OCI-LY3 (cell line): ENCODE results near the gene STAT5B.
"Not testable (repeated sequence)": the region's sequence is repeated elsewhere in the genome, so short reads cannot be mapped to it uniquely, and the experiment has no call there.

Experiments used
- H2AFZ ChIP-seq: fragments of 200-600, 300-600 bp; shearing (Covaris generic); 2 replicates; pipeline ENCODE4 v1.6.0; 2014; ENCODE audit warnings: antibody characterized with exemption, low read depth, low read length
- H3K27ac ChIP-seq: fragments of 200-600, 300-600 bp; sonication (generic); 2 replicates; pipeline ENCODE4 v1.5.1; 2014; ENCODE audit warnings: mild to moderate bottlenecking, low read length, moderate library complexity, mixed read lengths
- H3K27me3 ChIP-seq: fragments of 200-600, 300-600 bp; sonication (generic); 2 replicates; pipeline ENCODE4 v1.6.1; 2014; ENCODE audit warnings: low read depth, low read length, mixed read lengths
- H3K36me3 ChIP-seq: fragments of 200-600, 300-600 bp; sonication (generic); replicated peaks from 2 replicates; pipeline ENCODE3; 2014; ENCODE audit warnings: low read depth, low read length, mixed read lengths
- H3K4me1 ChIP-seq: fragments of 300-600, 200-600 bp; sonication (generic); 2 replicates; pipeline ENCODE4 v1.6.1; 2014; ENCODE audit warnings: low read length, mixed read lengths
- H3K4me2 ChIP-seq: fragments of 200-600, 300-600 bp; sonication (generic); 2 replicates; pipeline ENCODE4 v1.6.1; 2014; ENCODE audit warnings: low read length, mixed read lengths
- H3K4me3 ChIP-seq: fragments of 300-600, 200-600 bp; sonication (generic); 2 replicates; pipeline ENCODE4 v1.5.1; 2014; ENCODE audit warnings: antibody characterized with exemption, mild to moderate bottlenecking, low read length, moderate library complexity
- H3K79me2 ChIP-seq: fragments of 300-600, 200-600 bp; shearing (Covaris generic); 2 replicates; pipeline ENCODE4 v1.6.1; 2014; ENCODE audit warnings: mild to moderate bottlenecking, low read length, mixed read lengths
- H3K9ac ChIP-seq: fragments of 300-600, 200-600 bp; shearing (Covaris generic); 2 replicates; pipeline ENCODE4 v1.6.0; 2014; ENCODE audit warnings: mild to moderate bottlenecking, low read length, moderate library complexity
- H3K9me3 ChIP-seq: fragments of 200-600, 300-600 bp; shearing (Covaris generic); 2 replicates; pipeline ENCODE4 v1.6.1; 2014; ENCODE audit warnings: low read length, mixed read lengths; ENCODE audit not compliant: insufficient read depth
- H4K20me1 ChIP-seq: fragments of 200-600, 300-600 bp; sonication (generic); 2 replicates; pipeline ENCODE4 v1.6.1; 2016; ENCODE audit warnings: low read length, mixed read lengths; ENCODE audit not compliant: insufficient read depth
- CTCF ChIP-seq: fragments of 200-600, 300-600 bp; sonication (generic); IDR thresholded peaks from 2 replicates; pipeline ENCODE4 v1.5.1; 2014; ENCODE audit warnings: antibody characterized with exemption, low read length, low read depth
- EZH2phosphoT487 ChIP-seq: fragments of 200-600 bp; shearing (Covaris generic); IDR thresholded peaks from 2 replicates; pipeline ENCODE4 v1.6.1; 2018; ENCODE audit warnings: antibody characterized with exemption, mixed run types, low read depth

STAT5B gene

GRCh38 chr17:42301022-42301421 lies 24.8 kb upstream of the STAT5B start:
- Histone ChIP-seq H3K9ac (no peak overlapping the region), H3K4me1 (no peaks in the 10 kb centered on the region), H3K27ac (no peak overlapping the region), H4K20me1 (peaks cover 2% of the 10 kb centered on the region; the same call in 1 of the 2 replicates), H3K4me3 (no peak overlapping the region), H3K36me3 (peaks cover 33% of the 10 kb centered on the region), H3K79me2 (no peaks in the 10 kb centered on the region), H3K27me3 (no peaks in the 10 kb centered on the region), H3K4me2 (no peak overlapping the region), H2AFZ (no peak overlapping the region), H3K9me3 (no peaks in the 10 kb centered on the region)
- TF ChIP-seq CTCF = no peak
- no peak for TF ChIP-seq EZH2phosphoT487

- H3K4me3 ChIP-seq, H2AFZ ChIP-seq, H3K4me2 ChIP-seq, H3K27me3 ChIP-seq, H4K20me1 ChIP-seq, H3K9ac ChIP-seq, H3K9me3 ChIP-seq, H3K4me1 ChIP-seq, H3K27ac ChIP-seq, H3K79me2 ChIP-seq: not testable (repeated sequence)
- peaks cover 39% of the 10 kb centered on the region for H3K36me3 ChIP-seq
Measured at GRCh38 chr17:42299913-42300312, 23.7 kb upstream of the STAT5B start.

GRCh38 chr17:42299361-42299760 lies 23.2 kb upstream of the STAT5B start:
- H3K27me3 ChIP-seq, H3K27ac ChIP-seq, H3K4me1 ChIP-seq, H3K9ac ChIP-seq, H4K20me1 ChIP-seq, H2AFZ ChIP-seq, H3K79me2 ChIP-seq, H3K4me3 ChIP-seq, H3K4me2 ChIP-seq, H3K9me3 ChIP-seq: not testable (repeated sequence)
- H3K36me3 ChIP-seq = peaks cover 39% of the 10 kb centered on the region

- not testable (repeated sequence) for H3K4me2 ChIP-seq, H3K9ac ChIP-seq, H3K27ac ChIP-seq, H3K9me3 ChIP-seq, H3K79me2 ChIP-seq, H3K4me1 ChIP-seq, H2AFZ ChIP-seq, H3K4me3 ChIP-seq, H3K27me3 ChIP-seq, H4K20me1 ChIP-seq
- peaks cover 40% of the 10 kb centered on the region for H3K36me3 ChIP-seq
Measured at GRCh38 chr17:42297775-42298174, 21.6 kb upstream of the STAT5B start.

- Histone ChIP-seq H3K36me3 (peaks cover 38% of the 10 kb centered on the region), H3K9me3 (no peaks in the 10 kb centered on the region), H2AFZ (no peak overlapping the region), H3K4me2 (no peak overlapping the region), H3K4me1 (no peaks in the 10 kb centered on the region), H3K9ac (no peak overlapping the region), H3K27me3 (no peaks in the 10 kb centered on the region), H3K4me3 (no peak overlapping the region), H4K20me1 (peaks cover 8% of the 10 kb centered on the region; the same call in 1 of the 2 replicates), H3K27ac (no peak overlapping the region), H3K79me2 (peaks cover 14% of the 10 kb centered on the region; the same call in 1 of the 2 replicates)
- TF ChIP-seq CTCF (no peak), EZH2phosphoT487 (no peak)
Measured at GRCh38 chr17:42296012-42296411, 19.8 kb upstream of the STAT5B start.
